Hematopoietic multipotent progenitor cell treated with erythropoietin and hydrocortisone succinate and interleukin-3 and kit ligand, for 6 days (in vitro differentiated cells): Measurements from ENCODE around the gene GKAP1.
"Not testable (repeated sequence)": the region's sequence is repeated elsewhere in the genome, so short reads cannot be mapped to it uniquely, and the experiment has no call there.

Source experiments
- DNase-seq: peaks from one replicate; pipeline ENCODE4 v3.0.0-alpha.2; 2015

GKAP1 gene

DNA sequence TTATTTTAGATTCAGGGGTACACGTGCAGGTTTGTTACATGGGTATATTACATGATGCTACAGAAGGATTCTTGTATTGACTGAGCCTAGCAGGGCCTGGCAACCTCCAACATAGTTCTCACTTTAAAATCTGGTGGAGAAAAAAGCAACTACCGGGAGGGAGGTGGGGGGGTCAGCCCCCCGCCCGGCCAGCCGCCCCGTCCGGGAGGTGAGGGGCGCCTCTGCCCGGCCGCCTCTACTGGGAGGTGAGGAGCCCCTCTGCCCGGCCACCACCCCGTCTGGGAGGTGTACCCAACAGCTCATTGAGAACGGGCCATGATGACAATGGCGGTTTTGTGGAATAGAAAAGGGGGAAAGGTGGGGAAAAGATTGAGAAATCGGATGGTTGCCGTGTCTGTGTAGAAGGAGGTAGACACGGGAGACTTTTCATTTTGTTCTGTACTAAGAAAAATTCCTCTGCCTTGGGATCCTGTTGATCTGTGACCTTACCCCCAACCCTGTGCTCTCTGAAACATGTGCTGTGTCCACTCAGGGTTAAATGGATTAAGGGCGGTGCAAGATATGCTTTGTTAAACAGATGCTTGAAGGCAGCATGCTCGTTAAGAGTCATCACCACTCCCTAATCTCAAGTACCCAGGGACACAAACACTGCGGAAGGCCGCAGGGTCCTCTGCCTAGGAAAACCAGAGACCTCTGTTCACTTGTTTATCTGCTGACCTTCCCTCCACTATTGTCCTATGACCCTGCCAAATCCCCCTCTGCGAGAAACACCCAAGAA, 88.8 kb downstream of the GKAP1 start:
- not testable (repeated sequence) for DNase-seq

DNA sequence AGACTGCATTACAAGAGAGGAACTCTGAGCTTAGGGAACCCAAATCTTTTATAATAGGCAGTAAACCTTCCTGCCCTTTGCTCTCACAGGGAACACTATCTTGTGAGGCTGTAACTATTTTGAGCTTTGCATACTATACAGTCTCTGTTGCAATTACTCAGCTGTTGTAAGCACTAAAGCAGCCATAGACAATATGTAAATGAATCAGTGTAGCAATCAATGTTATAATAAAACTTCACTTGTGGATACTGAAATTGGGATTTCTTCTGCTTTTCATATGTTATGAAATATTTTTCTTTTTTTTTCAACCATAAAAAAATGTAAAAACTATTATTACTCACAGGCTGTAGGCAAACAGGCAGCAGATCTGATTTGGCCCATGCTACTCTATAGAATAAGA, 93.1 kb downstream of the GKAP1 start:
- no peak for DNase-seq

DNA sequence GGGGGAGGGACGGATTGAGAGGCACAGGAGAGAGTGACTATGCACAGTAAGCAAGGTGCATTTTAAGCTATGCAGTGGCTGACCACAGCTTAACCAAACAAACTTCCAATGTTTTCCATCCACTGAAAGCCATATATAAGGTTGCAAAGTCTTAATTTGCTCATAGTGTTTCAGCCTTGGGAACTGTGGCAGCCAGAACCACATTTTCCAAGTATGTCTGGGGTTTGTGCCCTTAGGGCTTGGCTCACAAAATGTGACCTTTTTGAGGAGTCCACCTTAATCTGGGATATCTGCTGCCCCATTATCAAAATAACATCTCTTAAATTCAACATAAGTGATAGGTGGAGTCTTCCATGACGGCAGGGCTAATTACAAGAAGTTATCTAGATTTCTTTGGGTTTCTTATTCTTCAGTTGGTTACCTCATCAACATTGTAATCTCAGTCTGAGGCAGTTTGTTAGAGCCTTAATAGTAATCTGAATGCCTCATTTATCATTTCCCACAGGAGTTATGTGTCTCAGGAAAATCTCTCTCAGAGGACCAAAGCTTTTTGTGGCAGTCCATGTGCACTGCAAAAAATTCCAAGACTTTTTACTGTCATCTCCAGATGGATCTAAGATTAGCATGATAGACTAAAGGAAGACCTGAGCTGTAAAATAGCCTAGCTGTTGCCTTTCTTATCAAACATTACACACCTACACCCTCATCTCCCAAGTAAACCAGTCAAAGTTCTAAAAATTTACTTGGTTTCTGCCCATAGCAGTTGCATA, 94.7 kb downstream of the GKAP1 start:
- no peak for DNase-seq

DNA sequence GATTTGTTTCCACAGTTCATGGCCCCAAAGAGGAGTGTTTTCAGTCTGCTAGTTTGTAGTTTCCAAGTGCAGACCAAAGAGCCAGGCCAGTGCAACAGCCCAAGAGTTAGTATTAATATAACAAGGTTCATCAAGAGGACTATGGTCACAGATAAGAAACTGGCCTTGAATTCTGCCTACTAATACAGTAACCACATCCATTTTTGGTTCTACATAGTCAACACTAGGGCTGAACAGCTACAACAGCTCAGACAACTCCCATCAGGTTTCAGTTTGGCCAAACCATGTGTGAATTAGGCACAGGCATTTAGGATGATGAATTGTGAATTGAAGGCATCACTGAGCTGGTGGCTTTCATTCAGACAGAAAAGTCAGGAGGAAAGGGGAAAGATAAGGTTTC, 96.1 kb downstream of the GKAP1 start:
- no peak for DNase-seq

DNA sequence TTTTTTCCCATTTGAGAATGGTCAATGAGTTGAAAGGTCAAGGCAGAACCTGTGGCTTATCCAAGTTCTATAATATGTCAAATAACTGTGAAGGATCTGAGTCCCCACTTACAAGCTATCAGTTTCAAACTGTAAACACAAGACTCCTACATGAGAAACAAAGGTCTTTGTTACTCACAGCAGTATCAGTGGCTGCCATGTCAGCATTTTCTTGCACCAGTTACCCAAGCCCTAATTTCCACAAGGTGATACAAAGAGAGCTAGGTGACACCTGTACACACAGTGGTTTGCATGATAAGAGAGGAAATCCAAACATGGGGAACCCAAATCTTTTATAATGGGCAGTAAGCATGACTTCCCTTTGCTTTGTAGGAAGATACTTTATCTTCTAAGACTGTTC, 101.8 kb downstream of the GKAP1 start:
- DNase-seq = no peak

DNA sequence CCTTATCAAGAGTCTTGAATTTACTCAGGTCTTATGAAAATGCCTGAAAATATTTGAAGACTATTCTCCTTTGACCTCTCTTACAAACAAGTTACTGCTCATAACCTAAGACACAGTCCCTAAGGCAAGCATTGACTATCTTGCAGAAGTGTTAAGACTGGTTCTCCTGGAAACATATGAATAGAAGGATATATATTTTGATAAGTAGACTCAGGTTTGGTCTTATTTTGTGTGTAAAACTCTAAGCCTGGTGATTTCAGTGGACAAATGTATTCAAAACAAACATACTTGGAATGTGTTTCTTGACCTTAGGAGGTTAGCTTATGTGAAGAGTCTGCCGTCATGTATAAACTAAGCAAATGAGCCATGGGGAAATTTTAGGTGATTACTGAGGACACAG, 102.3 kb downstream of the GKAP1 start:
- no peak for DNase-seq

DNA sequence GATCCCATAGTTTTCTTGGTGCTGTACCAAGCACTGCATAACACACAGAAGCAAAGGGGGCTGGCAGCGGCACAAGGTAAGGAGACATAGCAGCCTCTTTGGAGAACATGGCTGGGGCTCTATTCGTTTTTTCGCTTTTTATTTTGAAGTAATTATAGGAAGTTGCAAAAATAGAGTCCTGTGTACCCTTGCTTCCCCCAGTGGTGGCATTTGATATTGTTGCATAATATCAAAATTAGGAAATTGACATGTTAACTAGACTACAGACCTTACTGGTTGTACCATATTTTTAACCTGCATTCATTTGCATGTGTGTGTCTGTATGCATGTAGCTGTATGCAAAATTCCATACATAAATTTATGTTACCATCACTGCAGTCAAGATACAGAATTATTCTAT, 103.2 kb downstream of the GKAP1 start:
- peak; percentile 65 for DNase-seq

DNA sequence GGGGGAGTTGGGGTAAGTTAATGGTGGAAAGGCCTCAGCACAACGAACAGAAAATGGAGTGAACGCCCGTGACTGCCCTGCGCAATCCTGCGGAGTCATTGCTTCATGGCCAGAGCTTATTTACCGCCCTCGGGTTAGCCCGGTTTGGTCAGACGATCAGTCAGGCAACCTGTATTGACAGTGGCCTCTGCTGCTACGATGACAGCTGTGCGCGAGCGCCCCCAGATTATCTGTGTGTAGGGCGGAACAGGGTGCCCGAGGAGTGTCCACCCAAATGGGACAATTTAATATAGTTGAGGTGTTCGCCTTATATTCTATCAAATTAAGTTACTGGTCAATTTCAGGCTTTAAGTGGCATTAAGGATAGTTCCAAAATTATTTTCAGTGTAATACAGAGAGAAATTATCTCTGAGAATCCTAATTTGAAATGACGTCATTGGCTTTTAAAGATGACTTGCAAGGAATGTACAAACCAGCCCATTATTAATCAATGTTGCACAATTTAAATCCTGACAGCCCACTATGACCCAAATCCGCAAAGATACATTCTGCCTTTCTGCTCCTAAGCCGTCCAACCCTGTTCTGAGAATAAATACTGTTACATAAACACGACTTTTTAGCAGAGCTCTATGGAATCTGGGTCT, 108.9 kb downstream of the GKAP1 start:
- peak; percentile 90 for DNase-seq

DNA sequence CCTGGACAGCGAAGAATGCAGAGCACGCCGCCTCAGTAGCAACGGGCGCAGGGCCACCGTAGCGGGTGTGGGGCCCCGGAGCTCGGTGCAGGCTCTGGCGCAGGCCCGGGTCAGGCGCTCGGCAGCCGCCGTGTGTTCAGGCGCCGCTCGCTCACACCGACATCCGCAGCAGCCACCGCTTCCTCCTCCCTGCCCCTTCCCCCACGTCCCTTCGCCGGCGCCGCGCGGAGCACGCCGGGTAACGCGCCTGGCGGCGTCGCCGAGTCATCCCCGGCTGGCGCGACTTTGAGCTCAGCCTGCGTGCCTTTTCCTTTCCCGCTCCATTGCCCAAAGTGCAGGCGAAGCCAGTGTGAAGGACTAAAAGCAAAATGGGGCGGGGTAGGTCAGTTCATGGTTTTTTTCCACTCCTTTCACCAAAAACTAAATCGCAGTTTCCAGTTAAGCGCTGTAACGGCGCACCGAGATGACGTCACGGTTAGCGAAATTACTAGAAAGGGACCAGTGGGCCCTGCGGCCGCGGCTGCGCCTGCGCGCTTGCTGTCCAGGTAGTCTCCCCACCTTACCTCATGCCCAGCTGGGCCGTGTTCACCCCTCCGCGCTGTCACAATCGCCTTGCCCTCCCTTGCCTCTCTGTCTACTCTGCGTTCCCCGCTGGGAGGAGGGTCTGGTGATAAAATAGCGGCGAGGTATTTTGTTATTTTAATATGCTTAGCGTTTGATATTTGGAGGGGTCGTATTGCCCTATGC, 109.6 kb downstream of the GKAP1 start, which contains the start of gene UBQLN1:
Gene UBQLN1 (minus strand): TSS at position 191 of the 747 bp plus-strand sequence. CDS start 279 bp downstream, outside the sequence.
- peak; percentile 96 for DNase-seq

DNA sequence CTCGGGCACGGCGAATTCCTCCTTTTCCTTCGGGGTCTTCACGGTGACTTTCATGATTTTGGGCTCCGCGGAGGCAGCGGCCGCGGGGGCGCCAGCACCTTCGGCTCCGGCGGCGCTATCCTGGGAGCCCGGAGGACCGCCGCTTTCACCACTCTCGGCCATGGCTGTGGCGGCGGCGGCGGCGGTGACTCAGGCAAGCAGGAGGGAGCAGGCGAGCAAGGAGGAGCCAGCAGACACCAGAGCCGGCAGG, 110.1 kb downstream of the GKAP1 start:
- DNase-seq = no peak

DNA sequence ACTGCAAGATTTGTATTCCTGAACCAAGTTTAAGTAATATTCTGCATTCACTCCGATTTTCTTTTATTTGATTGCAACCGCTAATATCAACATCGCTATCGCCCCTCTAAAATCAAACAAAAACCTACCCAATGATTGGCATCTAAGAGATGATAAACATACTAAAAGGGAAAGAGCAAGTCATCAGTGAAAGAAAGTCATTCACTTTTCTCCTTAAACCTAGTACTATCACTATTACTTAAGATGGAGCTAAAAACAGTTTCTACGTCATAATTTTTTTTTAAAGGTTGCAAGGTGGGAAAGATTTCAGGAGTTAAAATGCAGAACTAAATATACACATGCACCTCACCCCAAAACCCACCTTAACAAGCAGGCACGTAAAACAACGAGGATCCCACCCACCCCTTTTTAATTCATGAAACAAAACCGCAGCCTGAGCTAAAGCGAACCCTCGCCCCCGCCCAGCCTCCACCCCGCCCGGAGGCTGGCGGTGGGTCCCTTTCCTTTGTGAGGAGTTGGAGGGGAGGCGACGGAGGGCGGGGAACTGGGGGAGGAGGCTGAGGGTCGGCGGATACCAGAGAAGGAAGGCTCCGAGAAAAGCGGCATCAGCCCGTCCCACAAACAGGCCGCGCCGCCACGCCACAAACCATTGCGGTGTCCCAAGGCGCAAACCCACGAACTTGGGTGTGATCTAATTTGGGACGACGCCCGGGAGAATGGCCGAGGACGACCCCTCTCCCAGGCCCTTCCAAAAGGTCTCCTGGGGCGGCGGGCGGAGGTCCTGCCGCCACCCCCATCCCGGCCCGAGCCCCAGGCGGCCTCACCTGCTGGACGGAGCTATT, 110.7 kb downstream of the GKAP1 start:
- DNase-seq = peak; percentile 69

DNA sequence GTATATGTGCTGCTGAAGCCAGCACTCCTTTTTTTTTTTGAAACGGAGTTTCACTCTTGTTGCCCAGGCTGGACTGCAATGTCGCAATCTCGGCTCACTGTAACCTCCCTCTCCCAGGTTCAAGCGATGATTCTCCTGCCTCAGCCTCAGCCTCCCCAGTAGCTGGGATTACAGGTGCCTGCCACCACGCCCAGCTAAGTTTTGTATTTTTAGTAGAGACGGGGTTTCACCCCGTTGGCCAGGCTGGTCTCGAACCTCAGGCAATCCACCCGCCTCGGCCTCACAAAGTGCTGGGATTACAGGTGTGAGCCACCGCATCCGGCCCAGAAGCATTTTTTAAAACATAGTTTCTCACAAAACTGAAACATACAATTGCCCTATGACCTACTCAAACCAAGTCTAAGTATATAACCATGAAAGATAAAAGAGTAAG, 112.3 kb downstream of the GKAP1 start:
- DNase-seq = not testable (repeated sequence)

DNA sequence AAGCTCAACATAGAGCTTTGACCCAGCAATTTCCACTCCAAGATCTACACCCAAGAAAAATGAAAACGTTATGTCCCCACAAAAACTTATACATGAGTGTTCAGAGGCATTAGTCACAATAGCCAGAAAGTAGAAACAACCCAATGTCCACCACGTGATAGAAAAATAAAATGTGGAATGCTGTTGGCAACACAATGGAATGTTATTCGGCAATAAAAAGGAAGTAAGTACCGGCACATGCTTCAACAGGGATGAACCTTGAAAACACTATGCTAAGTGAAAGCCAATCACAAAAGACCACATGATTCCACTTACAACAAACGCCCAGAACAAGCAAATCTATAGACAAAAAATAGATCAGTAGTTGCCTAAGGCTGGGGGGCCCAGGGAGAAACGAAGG, 115.8 kb downstream of the GKAP1 start:
- DNase-seq = no peak

DNA sequence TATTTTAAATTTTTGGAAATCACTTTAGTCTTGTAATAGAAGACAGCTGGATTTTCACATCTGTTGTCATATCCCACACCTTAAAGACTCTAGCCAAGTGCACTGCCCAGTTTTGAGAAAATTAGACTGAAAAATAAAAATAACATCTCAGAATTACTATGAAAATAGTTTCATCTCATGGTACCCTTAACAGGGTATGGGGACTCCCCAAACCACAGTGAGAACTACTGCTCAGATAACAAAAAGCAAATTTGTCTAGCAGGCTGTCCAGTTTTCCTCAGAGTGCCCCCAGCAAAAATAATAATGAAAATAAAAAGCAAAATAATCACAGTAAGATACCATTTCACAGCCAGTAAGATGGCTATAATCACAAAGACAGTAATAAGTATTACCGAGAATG, 116.3 kb downstream of the GKAP1 start:
- DNase-seq = no peak

DNA sequence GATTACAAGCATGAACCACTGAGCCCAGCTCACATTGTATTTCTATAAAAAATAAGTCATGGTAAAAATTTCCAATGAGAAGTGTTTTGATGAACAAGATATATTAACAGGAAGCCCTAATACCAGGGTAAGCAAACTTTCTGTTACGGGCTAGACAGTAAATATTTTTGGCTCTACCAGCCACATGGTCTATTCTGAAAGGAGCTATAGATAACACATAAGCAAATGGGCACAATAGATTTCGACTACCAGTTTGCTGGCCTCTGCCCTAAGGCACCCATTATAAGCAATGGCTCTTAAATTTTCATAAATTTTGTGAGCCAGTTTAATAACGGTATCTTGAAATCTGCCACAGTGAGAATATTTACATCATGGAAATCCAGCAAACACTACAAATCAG, 118.0 kb downstream of the GKAP1 start:
- no peak for DNase-seq

DNA sequence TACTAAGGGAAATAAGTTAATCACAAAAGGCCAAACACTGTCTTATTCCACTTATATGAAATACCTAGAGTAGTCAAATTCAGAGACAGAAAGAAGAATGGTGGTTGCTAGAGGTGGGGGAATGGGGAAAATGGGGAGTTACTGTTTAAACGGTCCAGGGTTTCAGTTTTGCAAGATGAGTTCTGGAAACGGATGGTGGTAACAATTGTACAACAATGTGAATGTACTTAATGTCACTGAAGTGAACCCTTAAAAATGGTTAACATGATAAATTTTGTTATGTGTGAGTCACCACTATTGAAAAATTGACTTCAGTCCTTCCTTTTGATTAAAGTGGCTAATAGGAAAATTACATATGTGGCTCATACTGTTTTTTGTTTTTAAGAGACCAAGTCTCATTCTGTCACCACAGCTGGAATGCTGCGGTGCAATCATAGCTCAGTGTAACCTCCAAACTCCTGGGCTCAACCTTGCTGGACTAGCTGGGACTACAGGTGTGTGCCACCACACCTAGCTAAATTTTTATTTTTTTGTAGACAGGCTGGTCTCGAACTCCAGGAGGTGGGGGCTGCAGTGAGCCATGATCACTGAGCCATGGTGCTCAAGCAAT, 118.5 kb downstream of the GKAP1 start:
- DNase-seq = no peak

DNA sequence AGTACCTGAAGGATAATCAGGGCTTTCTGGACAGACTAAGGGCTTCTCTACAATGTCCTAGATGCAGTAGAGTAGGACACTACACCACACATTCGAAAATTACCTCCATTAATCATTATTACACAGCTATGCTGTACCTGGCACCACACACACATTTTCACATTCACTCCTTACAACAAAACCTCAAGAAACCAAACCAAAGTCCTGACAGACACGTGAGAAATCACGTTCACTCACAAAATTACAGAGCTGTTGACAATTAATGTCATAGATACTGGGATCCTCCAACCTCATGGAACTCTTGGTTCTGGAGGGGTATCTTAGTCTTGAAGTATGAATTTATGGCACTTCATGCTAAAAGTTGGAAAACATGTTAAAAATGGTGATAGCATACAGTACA, 126.1 kb downstream of the GKAP1 start:
- DNase-seq = no peak
